SU-DHL-6 (cell line): ENCODE data around the gene RPGR.

ENCODE experiments used
- H2AFZ ChIP-seq: fragments of 200-600 bp; sonication (generic); 2 replicates; pipeline ENCODE4 v1.6.1; 2014; ENCODE audit warnings: low read depth, mild to moderate bottlenecking, moderate library complexity, mixed read lengths, antibody characterized with exemption, low read length; ENCODE audit not compliant: severe bottlenecking
- H3F3A ChIP-seq: fragments of 200-600 bp; shearing (Covaris generic); 2 replicates; pipeline ENCODE4 v1.6.0; 2016; ENCODE audit warnings: antibody characterized with exemption, mild to moderate bottlenecking; ENCODE audit not compliant: insufficient read depth
- H3K27ac ChIP-seq: fragments of 200-600 bp; sonication (generic); 2 replicates; pipeline ENCODE4 v1.5.1; 2016; ENCODE audit warnings: low read depth, mild to moderate bottlenecking, low read length, moderate library complexity, mixed read lengths
- H3K27me3 ChIP-seq: fragments of 200-600 bp; sonication (generic), shearing (Covaris generic); 2 replicates; pipeline ENCODE4 v1.6.0; 2014; ENCODE audit warnings: mild to moderate bottlenecking, low read length
- H3K36me3 ChIP-seq: fragments of 200-600 bp; sonication (generic); 2 replicates; pipeline ENCODE4 v1.6.1; 2014; ENCODE audit warnings: mild to moderate bottlenecking, low read length, mixed read lengths
- H3K4me2 ChIP-seq: fragments of 300-600, 200-600 bp; shearing (Covaris generic), sonication (generic); 2 replicates; pipeline ENCODE4 v1.6.0; 2014; ENCODE audit warnings: low read length, low read depth, mild to moderate bottlenecking; ENCODE audit not compliant: poor library complexity, severe bottlenecking
- H3K4me3 ChIP-seq: fragments of 200-600 bp; sonication (generic); 2 replicates; pipeline ENCODE4 v1.5.1; 2014; ENCODE audit warnings: antibody characterized with exemption, low read length, mild to moderate bottlenecking, mixed read lengths; ENCODE audit not compliant: insufficient read depth, poor library complexity, severe bottlenecking
- H3K79me2 ChIP-seq: fragments of 200-600 bp; sonication (generic); 2 replicates; pipeline ENCODE4 v1.6.1; 2014; ENCODE audit warnings: mild to moderate bottlenecking, low read length, moderate library complexity; ENCODE audit not compliant: insufficient read depth
- H3K9ac ChIP-seq: fragments of 200-600 bp; sonication (generic); 2 replicates; pipeline ENCODE4 v1.7.0; 2014; ENCODE audit warnings: mild to moderate bottlenecking, low read length
- H3K9me2 ChIP-seq: fragments of 200-600 bp; sonication (generic); replicated peaks from 2 replicates; pipeline ENCODE4 v1.6.1; 2014; ENCODE audit warnings: low read length; ENCODE audit not compliant: insufficient read depth
- H3K9me3 ChIP-seq: fragments of 200-600 bp; sonication (generic); 2 replicates; pipeline ENCODE4 v1.6.1; 2014; ENCODE audit warnings: low read length, mixed read lengths; ENCODE audit not compliant: insufficient read depth
- H4K20me1 ChIP-seq: fragments of 200-600 bp; sonication (generic); 2 replicates; pipeline ENCODE4 v1.6.1; 2014; ENCODE audit warnings: low read depth, mild to moderate bottlenecking, antibody characterized with exemption, low read length, moderate library complexity, mixed read lengths
- EZH2phosphoT487 ChIP-seq: fragments of 200-600 bp; sonication (generic), shearing (Covaris generic); conservative IDR thresholded peaks from 2 replicates; pipeline ENCODE4 v1.6.1; 2018; ENCODE audit warnings: mild to moderate bottlenecking, antibody characterized with exemption, low read length, moderate library complexity, mixed read lengths
- TF ChIP-seq, protein P1 (sequence below): fragments of 200-600 bp; sonication (generic); IDR thresholded peaks from one replicate; pipeline ENCODE4 v1.5.1; 2017; ENCODE audit warnings: antibody characterized with exemption, mild to moderate bottlenecking, low read length, moderate library complexity; ENCODE audit not compliant: insufficient read depth, poor library complexity, severe bottlenecking

Gene RPGR

DNA sequence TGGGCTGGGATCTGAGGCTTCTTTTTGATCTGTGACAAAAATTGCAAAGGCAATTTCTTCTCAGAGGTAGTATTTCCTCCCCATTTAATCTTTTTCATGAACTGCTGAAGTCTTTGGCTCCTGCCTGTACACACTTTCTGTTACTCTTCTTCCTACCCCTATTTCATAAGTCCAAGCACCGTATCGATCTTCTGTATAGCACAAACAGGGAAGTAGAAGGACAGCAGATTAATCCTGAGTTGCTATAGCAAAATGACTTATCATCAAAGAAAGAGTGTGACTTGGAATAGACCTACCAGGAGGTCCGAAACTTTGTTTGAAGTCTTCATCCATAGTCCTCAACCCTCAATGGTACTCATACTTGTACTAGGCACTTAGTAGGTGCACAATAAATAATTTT, 47.1 kb upstream of the RPGR start:
- TF ChIP-seq, protein P1, sequence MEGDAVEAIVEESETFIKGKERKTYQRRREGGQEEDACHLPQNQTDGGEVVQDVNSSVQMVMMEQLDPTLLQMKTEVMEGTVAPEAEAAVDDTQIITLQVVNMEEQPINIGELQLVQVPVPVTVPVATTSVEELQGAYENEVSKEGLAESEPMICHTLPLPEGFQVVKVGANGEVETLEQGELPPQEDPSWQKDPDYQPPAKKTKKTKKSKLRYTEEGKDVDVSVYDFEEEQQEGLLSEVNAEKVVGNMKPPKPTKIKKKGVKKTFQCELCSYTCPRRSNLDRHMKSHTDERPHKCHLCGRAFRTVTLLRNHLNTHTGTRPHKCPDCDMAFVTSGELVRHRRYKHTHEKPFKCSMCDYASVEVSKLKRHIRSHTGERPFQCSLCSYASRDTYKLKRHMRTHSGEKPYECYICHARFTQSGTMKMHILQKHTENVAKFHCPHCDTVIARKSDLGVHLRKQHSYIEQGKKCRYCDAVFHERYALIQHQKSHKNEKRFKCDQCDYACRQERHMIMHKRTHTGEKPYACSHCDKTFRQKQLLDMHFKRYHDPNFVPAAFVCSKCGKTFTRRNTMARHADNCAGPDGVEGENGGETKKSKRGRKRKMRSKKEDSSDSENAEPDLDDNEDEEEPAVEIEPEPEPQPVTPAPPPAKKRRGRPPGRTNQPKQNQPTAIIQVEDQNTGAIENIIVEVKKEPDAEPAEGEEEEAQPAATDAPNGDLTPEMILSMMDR = no peak
- no peak for TF ChIP-seq EZH2phosphoT487
- H3K4me2 ChIP-seq = no peak overlapping the region

DNA sequence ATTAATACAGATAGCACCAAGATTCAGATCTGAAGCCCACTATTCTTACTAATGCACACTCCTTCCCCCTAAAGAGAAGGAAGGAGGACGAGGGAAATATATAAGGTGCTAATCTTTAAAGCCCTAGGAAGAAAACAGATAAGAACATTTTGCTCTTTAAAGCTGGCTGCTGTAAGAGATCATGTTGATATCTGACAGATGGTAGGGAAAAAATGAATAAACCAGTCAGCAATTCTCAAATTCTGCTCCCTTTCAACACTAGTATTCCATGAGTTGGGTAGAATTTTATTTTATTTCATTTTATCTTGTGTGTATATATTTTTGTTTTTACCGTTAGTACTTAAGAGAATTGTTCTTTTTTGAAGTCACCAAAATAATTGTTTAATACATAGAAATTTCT, 44.3 kb upstream of the RPGR start:
- TF ChIP-seq, protein P1 = no peak
- no peak for TF ChIP-seq EZH2phosphoT487
- Histone ChIP-seq H3K27ac (no peak overlapping the region), H3K36me3 (no peaks in the 10 kb centered on the region), H3F3A (no peaks in the 10 kb centered on the region), H3K9me3 (no peaks in the 10 kb centered on the region), H3K4me2 (no peak overlapping the region), H3K9ac (no peak overlapping the region), H3K79me2 (no peaks in the 10 kb centered on the region), H4K20me1 (no peaks in the 10 kb centered on the region), H3K9me2 (no peaks in the 10 kb centered on the region), H3K4me3 (no peak overlapping the region), H3K27me3 (no peaks in the 10 kb centered on the region), H2AFZ (no peak overlapping the region)

More for the DNA sequence above, 47.1 kb upstream of the RPGR start:
- H3K9me2 ChIP-seq = no peaks in the 10 kb centered on the region
- H4K20me1 ChIP-seq = no peaks in the 10 kb centered on the region
- no peaks in the 10 kb centered on the region for H3K36me3 ChIP-seq
- H3K27me3 ChIP-seq = no peaks in the 10 kb centered on the region
- no peaks in the 10 kb centered on the region for H3K9me3 ChIP-seq
- no peak overlapping the region for H3K9ac ChIP-seq
- no peak overlapping the region for H3K4me3 ChIP-seq
- no peak overlapping the region for H3K27ac ChIP-seq
- no peaks in the 10 kb centered on the region for H3K79me2 ChIP-seq
- H2AFZ ChIP-seq = no peak overlapping the region
- no peaks in the 10 kb centered on the region for H3F3A ChIP-seq

DNA sequence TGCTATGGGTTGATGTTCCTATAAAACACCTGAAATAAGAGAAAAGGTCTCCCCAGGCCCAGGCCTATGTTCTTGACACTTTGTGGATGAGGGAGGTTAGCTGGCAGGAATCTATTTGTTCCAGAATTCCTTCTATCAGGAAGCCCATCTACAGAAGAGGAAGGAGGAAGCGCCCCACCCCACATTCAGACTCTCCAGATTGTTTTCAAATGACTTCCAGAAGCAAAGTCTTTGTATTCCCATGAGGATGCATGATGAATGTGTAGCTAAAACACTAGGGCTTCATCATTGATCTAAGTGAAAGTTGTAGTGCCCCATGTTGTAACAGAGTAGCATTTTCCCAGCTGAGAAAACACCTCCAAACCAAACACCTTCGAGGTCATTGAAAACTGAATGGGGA, 41.5 kb upstream of the RPGR start:
- H4K20me1 ChIP-seq = no peaks in the 10 kb centered on the region
- no peaks in the 10 kb centered on the region for H3K27me3 ChIP-seq
- no peak overlapping the region for H3K9ac ChIP-seq
- TF ChIP-seq, protein P1 = no peak
- no peak for TF ChIP-seq EZH2phosphoT487
- H3K79me2 ChIP-seq = no peaks in the 10 kb centered on the region
- no peaks in the 10 kb centered on the region for H3F3A ChIP-seq
- H3K4me2 ChIP-seq = no peak overlapping the region
- H3K4me3 ChIP-seq = no peak overlapping the region
- H3K27ac ChIP-seq = no peak overlapping the region
- no peak overlapping the region for H2AFZ ChIP-seq
- H3K9me2 ChIP-seq = no peaks in the 10 kb centered on the region
- no peaks in the 10 kb centered on the region for H3K9me3 ChIP-seq
- H3K36me3 ChIP-seq = no peaks in the 10 kb centered on the region
